GM21390 (cell line): ENCODE results near the gene GAREM1.
"Not testable (repeated sequence)": the region's sequence is repeated elsewhere in the genome, so short reads cannot be mapped to it uniquely, and the experiment has no call there.

ENCODE experiments used
- ATAC-seq: cut with Tn5 transposase; IDR thresholded peaks from one replicate; pipeline ENCODE4 v1.9.1; 2021; ENCODE audit not compliant: unreplicated experiment

The GAREM1 gene

DNA sequence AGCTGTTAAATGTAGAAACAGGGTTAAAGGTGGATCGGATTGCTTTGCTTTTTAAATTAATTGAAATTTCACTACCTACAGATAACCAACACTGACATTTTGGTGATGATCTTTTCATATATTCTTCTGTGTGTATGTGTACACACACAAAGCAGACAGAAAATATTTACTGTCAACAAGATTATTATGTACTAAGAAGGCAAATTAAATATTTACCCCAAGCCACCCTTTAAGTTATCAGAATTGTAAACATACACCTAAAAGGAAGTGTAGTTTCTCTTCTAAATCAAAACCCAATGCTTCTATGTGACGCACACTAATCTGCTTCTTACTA, 98.7 kb downstream of the GAREM1 start:
- no peak for ATAC-seq

DNA sequence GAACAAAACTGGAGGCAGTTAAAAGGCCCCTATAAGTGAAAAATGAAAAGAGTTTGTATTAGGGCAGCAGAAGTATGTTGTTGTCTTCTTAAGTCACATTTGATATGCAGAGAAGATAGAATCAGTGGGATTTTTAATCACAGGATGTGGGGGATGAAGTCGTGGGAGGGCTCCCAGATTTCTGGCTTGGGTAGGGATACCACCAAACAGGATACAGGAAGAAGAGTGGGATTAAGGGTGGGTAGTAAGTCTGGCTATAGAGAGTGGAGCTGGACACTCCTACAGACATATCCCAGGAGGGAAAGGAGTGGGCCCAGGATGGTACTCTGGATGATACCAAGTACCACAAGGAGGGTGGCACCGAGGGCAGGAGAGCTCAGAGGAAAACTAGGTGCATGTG, 99.3 kb downstream of the GAREM1 start:
- ATAC-seq, result no peak

DNA sequence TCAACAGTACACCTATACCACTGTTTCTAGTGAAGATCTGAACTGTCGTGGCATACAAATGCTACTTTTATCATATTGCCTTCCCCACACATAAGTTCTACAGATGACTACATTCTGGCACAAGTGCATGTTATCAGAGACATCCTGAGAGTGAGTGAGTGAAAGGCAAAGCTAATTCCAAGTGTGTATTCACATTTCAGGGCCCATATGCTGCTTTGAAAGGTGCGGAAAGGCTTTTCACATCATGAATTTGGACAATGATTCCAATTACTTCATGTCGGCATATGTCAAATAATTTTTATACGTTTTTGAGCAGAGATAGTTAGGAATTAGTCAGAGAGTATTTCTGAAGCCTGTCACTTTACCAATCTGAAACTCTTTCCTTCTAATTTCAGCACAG, 101.7 kb downstream of the GAREM1 start:
- ATAC-seq, result no peak

DNA sequence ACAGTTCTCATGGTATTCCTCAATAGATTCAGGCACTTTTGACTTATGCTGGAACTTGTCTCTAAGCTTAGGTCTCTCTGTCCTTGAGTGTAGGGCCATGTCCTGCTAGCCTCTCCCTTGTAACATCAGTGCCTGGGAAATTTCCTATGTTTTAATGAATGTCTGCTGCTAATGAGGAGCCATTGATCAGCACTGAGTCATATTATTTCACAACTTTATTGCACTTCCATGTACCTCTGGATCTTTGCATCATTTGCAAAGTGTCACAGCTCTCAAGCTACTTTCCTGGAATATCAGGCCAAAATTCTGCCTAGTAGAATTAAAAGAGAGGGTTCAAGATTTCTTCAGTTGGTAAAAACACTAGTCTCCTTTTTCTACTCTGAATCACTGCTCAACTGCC, 102.5 kb downstream of the GAREM1 start:
- ATAC-seq, result no peak

DNA sequence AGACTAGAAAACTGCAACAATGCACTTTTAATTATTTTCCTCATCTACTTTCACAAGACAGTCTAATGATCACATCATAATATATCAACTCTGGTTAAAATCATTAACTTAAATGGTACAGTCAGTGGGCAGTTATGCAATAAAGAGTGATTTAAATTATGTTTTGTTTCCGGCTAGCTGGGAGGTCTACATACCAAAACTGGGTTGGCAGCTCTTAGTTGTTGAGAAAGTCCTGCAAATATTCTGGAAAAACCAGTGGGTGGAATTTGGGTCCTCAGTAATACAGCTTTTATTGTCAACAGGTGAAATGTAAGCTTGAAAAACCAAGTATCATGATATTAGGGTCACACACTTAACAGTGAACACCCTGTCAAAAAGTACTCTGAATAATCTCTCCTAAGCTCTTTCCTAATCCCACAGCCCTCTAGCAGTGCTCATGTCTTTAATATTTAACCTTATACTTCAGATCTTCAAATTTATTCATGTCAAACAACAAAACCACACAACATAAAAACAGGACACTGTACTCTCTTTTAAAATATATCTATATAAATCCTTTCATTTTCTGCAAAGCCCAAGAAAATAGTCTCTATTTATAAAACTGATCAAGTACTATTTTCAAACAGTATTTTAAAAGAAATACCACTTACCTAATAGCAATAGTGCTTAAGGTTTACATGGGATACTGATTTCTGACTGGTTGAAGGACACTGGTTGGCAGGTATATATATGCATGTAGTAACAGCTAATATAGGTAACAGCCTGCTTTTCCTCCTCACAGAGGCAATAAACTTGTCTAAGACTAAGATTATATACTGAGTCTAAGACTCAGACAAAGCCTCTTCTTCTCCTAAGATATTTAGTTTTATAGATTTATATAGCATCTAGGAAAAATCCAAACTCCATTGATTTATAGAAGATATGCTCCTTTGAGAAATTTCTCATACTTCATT, 103.8 kb downstream of the GAREM1 start:
- ATAC-seq, result no peak

DNA sequence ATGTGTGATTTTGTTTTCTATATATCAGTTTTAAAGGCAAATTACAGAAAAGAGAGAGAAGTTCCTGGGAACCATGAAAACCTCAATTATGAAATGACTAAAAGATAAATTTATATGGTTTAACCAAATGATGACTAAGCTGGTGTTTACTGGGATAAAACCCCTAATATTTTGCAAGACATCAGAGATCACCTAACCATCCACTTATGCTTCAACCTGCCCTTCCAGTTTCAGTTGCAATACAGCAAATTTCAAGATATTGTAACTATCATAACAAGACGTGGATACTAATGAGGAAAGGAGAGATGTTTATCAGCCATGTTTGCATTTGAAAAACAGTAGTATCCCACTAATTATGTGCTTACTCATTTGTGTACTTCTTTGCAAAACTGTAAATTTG, 108.2 kb downstream of the GAREM1 start:
- no peak for ATAC-seq

- ATAC-seq, result no peak
Measured at GRCh38 chr18:32360682-32361345, 109.9 kb downstream of the GAREM1 start.

DNA sequence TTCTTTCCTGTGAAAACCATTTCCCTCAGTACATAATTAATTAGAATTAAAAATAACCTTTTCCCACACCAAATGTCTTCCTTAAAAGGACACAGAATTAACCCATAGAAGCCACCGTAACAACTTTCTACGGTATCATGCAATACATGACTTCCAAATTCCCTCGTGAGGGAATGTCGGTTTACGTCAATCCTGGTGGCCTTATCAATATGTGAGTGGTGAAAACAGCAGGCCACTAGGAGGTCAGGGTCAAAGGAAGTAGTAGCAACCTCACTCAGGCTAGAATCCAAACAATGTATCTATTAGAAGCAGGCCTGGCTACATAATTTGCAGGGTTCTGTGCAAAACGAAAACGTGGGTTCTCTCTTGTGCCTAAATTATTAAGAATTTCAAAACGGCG, 112.2 kb downstream of the GAREM1 start:
- ATAC-seq, result no peak

DNA sequence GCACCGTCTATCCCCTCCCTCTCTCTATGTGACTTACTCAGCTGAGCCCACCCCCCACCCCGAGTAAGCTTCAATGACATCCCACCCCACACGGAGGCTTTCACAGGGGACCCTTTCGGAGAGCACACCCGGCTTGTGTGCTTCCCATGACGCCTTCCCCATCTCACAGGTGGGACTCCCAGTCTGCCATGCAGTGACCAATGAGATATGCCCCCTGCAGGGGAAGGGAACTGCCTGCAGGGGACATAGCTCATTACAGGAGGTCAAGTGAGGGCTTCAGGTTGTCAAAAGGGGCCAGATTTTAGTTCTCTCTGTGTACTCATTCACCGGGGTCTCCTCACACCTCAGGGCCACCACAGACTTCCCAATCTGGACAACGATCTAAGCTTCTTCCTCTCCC, 112.6 kb downstream of the GAREM1 start:
- ATAC-seq, result no peak

- no peak for ATAC-seq
Measured at GRCh38 chr18:32355896-32356295, 114.8 kb downstream of the GAREM1 start.

- ATAC-seq, result no peak
Measured at GRCh38 chr18:32354518-32354917, 116.2 kb downstream of the GAREM1 start.

DNA sequence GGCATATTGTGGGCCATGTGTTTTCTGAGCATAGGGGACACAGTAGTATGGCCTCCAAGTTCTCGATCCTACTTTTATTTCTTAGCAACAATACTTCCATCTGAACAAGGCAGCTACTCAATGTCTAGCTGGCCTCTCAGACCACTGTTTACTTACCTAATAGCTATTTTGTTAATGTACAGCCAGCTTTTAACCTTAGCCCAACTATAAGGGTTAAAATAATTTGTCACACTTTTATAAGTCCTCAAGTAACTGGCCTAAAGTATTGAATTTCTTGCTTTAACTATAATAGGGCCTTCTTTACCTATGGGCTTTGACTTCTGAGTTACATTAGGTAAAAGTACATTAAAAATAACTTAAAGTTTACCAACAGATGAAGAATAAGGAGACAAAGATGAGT, 117.4 kb downstream of the GAREM1 start:
- ATAC-seq, result no peak

- no peak for ATAC-seq
Measured at GRCh38 chr18:32351032-32351431, 119.7 kb downstream of the GAREM1 start.

GRCh38 chr18:32349728-32350395, 120.8 kb downstream of the GAREM1 start:
- ATAC-seq, result no peak

- no peak for ATAC-seq
Measured at GRCh38 chr18:32346671-32347070, 124.0 kb downstream of the GAREM1 start.

- ATAC-seq, result no peak
Measured at GRCh38 chr18:32343634-32344033, 127.0 kb downstream of the GAREM1 start.

DNA sequence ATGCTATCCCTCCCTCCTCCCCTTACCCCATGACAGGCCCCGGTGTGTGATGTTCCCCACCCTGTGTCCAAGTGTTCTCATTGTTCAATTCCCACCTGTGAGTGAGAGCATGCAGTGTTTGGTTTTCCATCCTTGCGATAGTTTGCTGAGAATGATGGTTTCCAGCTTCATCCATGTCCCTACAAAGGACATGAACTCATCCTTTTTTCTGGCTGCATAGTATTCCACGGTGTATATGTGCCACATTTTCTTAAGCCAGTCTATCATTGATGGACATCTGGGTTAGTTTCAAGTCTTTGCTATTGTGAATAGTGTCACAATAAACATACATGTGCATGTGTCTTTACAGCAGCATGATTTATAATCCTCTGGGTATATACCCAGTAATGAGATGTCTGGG, 129.6 kb downstream of the GAREM1 start:
- not testable (repeated sequence) for ATAC-seq

DNA sequence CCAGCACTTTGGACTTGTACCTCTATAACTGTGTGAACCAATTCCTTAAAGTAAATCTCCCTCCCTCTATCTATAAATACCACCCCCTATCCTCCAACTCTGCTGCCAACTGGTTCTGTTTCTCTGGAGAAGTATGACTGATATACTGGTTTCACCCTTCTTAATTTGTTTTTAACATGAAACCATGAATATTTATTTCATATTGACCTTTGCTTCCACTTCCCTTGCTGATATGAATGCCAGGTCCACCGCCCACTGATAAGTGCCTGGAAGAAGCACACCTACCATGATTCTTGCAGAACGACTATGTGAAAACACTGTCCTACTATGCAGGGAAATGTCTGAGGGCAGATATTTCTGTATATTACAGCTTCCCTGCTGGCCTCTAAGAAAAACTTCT, 131.6 kb downstream of the GAREM1 start:
- ATAC-seq, result no peak

GRCh38 chr18:32337821-32338220, 132.9 kb downstream of the GAREM1 start:
- ATAC-seq, result no peak

GRCh38 chr18:32337347-32337746, 133.3 kb downstream of the GAREM1 start:
- ATAC-seq, result no peak

DNA sequence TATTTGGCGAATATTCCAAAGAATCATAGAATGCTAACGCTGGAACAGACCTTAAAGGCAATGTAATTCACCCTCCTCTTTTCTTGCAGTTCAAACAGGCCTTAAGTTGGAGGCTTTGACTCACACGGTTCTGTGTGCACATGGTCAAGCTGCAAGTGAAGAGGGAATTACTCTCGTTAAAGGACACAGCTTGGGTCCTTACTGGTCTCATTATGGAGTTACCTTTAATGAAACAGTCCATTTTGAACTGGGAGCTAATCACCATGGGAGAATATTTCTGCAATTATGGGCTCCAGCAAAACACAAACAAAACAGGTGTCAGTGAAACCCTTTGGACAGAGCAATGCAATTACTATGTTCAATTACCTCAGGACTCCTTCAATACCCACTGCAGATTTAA, 135.5 kb downstream of the GAREM1 start:
- no peak for ATAC-seq

- no peak for ATAC-seq
Measured at GRCh38 chr18:32333781-32334180, 136.9 kb downstream of the GAREM1 start.
